KMS-11 (cell line): Measurements from ENCODE around the gene TENM4.

ENCODE experiments used
- H2AFZ ChIP-seq: fragments of 200-600 bp; sonication (generic); 2 replicates; pipeline ENCODE4 v1.6.1; 2016; ENCODE audit warnings: antibody characterized with exemption, mixed run types, low read depth
- H3K27ac ChIP-seq: fragments of 200-600 bp; sonication (generic); 2 replicates; pipeline ENCODE4 v1.6.1; 2016; ENCODE audit warnings: mild to moderate bottlenecking, mixed run types
- H3K27me3 ChIP-seq: fragments of 200-600 bp; sonication (generic); 2 replicates; pipeline ENCODE4 v1.6.1; 2017; ENCODE audit warnings: mild to moderate bottlenecking, low read depth, mixed run types, moderate library complexity; ENCODE audit not compliant: insufficient read depth
- H3K36me3 ChIP-seq: fragments of 200-600 bp; sonication (generic); 2 replicates; pipeline ENCODE4 v1.6.1; 2017; ENCODE audit warnings: mild to moderate bottlenecking, mixed run types; ENCODE audit not compliant: insufficient read depth
- H3K4me1 ChIP-seq: fragments of 200-600 bp; sonication (generic); 2 replicates; pipeline ENCODE4 v1.6.1; 2016; ENCODE audit warnings: mild to moderate bottlenecking, low read depth, mixed run types; ENCODE audit not compliant: poor library complexity, severe bottlenecking
- H3K4me2 ChIP-seq: fragments of 200-600 bp; sonication (generic); 2 replicates; pipeline ENCODE4 v1.7.0; 2016; ENCODE audit warnings: mild to moderate bottlenecking, mixed run types
- H3K4me3 ChIP-seq: fragments of 200-600 bp; sonication (generic); IDR thresholded peaks from 2 replicates; pipeline ENCODE4 v1.6.1; 2017; ENCODE audit warnings: low read depth, low read length, mixed read lengths; ENCODE audit not compliant: insufficient read depth
- H3K79me2 ChIP-seq: fragments of 200-600 bp; sonication (generic); 2 replicates; pipeline ENCODE4 v1.6.1; 2016; ENCODE audit warnings: low read depth, mixed run types; ENCODE audit not compliant: insufficient read depth
- H3K9ac ChIP-seq: fragments of 200-600 bp; sonication (generic); 2 replicates; pipeline ENCODE4 v1.6.1; 2016; ENCODE audit warnings: mild to moderate bottlenecking, mixed run types
- H4K20me1 ChIP-seq: fragments of 200-600 bp; sonication (generic); 2 replicates; pipeline ENCODE4 v1.6.1; 2016; ENCODE audit warnings: mild to moderate bottlenecking, mixed run types; ENCODE audit not compliant: insufficient read depth
- CTCF ChIP-seq: fragments of 200-600 bp; sonication (generic); conservative IDR thresholded peaks from 2 replicates; pipeline ENCODE4 v1.6.1; 2017; ENCODE audit warnings: low read depth, mild to moderate bottlenecking, antibody characterized with exemption, low read length, moderate library complexity, mixed read lengths

The TENM4 gene

GRCh38 chr11:79128291-79128690, 312.5 kb downstream of the TENM4 start:
- H3K27ac ChIP-seq: no peak overlapping the region
- H3K4me2 ChIP-seq: no peak overlapping the region
- no peaks in the 10 kb centered on the region for H3K79me2 ChIP-seq
- no peaks in the 10 kb centered on the region for H3K27me3 ChIP-seq
- H3K36me3 ChIP-seq: no peaks in the 10 kb centered on the region
- no peaks in the 10 kb centered on the region for H4K20me1 ChIP-seq
- H3K4me1 ChIP-seq: no peaks in the 10 kb centered on the region
- no peak overlapping the region for H3K9ac ChIP-seq
- H3K4me3 ChIP-seq: no peak overlapping the region
- TF ChIP-seq CTCF: no peak
- no peak overlapping the region for H2AFZ ChIP-seq

GRCh38 chr11:79122759-79123158, 318.1 kb downstream of the TENM4 start:
- Histone ChIP-seq H3K9ac (no peak overlapping the region), H3K27me3 (no peaks in the 10 kb centered on the region), H3K4me2 (no peak overlapping the region), H3K4me3 (no peak overlapping the region), H3K36me3 (no peaks in the 10 kb centered on the region), H3K27ac (no peak overlapping the region), H4K20me1 (no peaks in the 10 kb centered on the region), H3K79me2 (no peaks in the 10 kb centered on the region), H3K4me1 (no peaks in the 10 kb centered on the region), H2AFZ (no peak overlapping the region)
- no peak for TF ChIP-seq CTCF

GRCh38 chr11:79121351-79121750, 319.5 kb downstream of the TENM4 start:
- TF ChIP-seq CTCF: no peak
- H4K20me1 ChIP-seq: no peaks in the 10 kb centered on the region
- no peaks in the 10 kb centered on the region for H3K36me3 ChIP-seq
- no peak overlapping the region for H2AFZ ChIP-seq
- no peaks in the 10 kb centered on the region for H3K27me3 ChIP-seq
- H3K27ac ChIP-seq: no peak overlapping the region
- H3K9ac ChIP-seq: no peak overlapping the region
- no peaks in the 10 kb centered on the region for H3K4me1 ChIP-seq
- no peaks in the 10 kb centered on the region for H3K79me2 ChIP-seq
- H3K4me2 ChIP-seq: no peak overlapping the region
- no peak overlapping the region for H3K4me3 ChIP-seq

- Histone ChIP-seq H3K4me2 (no peak overlapping the region), H3K4me3 (no peak overlapping the region), H3K27me3 (no peaks in the 10 kb centered on the region), H3K4me1 (no peaks in the 10 kb centered on the region), H4K20me1 (no peaks in the 10 kb centered on the region), H3K9ac (no peak overlapping the region), H2AFZ (no peak overlapping the region), H3K36me3 (no peaks in the 10 kb centered on the region), H3K27ac (no peak overlapping the region), H3K79me2 (no peaks in the 10 kb centered on the region)
- no peak for TF ChIP-seq CTCF
These were observed 321.1 kb downstream of the TENM4 start for GRCh38 chr11:79119491-79120284.
